DOHH2 (cell line): ENCODE data around the gene CNTD1.

ENCODE experiments used
- H3F3A ChIP-seq: fragments of 200-600 bp; sonication (generic), shearing (Covaris generic); 2 replicates; pipeline ENCODE4 v1.6.0; 2016; ENCODE audit warnings: antibody characterized with exemption, mild to moderate bottlenecking; ENCODE audit not compliant: control insufficient read depth, insufficient read depth
- H3K27ac ChIP-seq: fragments of 200-600 bp; sonication (generic); 2 replicates; pipeline ENCODE4 v1.5.1; 2014; ENCODE audit warnings: low read depth, mild to moderate bottlenecking, low read length, moderate library complexity
- H3K27me3 ChIP-seq: fragments of 200-600 bp; sonication (generic); 2 replicates; pipeline ENCODE4 v1.6.1; 2014; ENCODE audit warnings: mild to moderate bottlenecking, low read length, mixed read lengths; ENCODE audit not compliant: control insufficient read depth
- H3K36me3 ChIP-seq: fragments of 200-600 bp; sonication (generic); 2 replicates; pipeline ENCODE4 v1.6.1; 2014; ENCODE audit warnings: mild to moderate bottlenecking, low read length, moderate library complexity, mixed read lengths; ENCODE audit not compliant: control insufficient read depth
- H3K4me1 ChIP-seq: fragments of 200-600 bp; sonication (generic); 2 replicates; pipeline ENCODE4 v1.6.1; 2014; ENCODE audit warnings: mild to moderate bottlenecking, low read length, mixed read lengths; ENCODE audit not compliant: control insufficient read depth
- H3K4me2 ChIP-seq: fragments of 200-600 bp; sonication (generic); 2 replicates; pipeline ENCODE4 v1.6.0; 2014; ENCODE audit warnings: mild to moderate bottlenecking, low read length, moderate library complexity
- H3K4me3 ChIP-seq: fragments of 200-600 bp; sonication (generic); 2 replicates; pipeline ENCODE4 v1.5.1; 2014; ENCODE audit warnings: mild to moderate bottlenecking, low read length, mixed read lengths
- H3K79me2 ChIP-seq: fragments of 200-600 bp; sonication (generic); 2 replicates; pipeline ENCODE4 v1.6.1; 2014; ENCODE audit warnings: mild to moderate bottlenecking, low read length, mixed read lengths; ENCODE audit not compliant: control insufficient read depth
- H3K9me2 ChIP-seq: fragments of 200-600 bp; sonication (generic); replicated peaks from 2 replicates; pipeline ENCODE4 v1.6.1; 2014; ENCODE audit warnings: mild to moderate bottlenecking, low read length, mixed read lengths; ENCODE audit not compliant: control insufficient read depth
- H3K9me3 ChIP-seq: fragments of 200-600 bp; sonication (generic); 2 replicates; pipeline ENCODE4 v1.6.1; 2014; ENCODE audit warnings: antibody characterized with exemption, low read length, mixed read lengths; ENCODE audit not compliant: control insufficient read depth, insufficient read depth
- H4K20me1 ChIP-seq: fragments of 200-600 bp; sonication (generic); 2 replicates; pipeline ENCODE4 v1.6.0; 2014; ENCODE audit warnings: low read depth, mild to moderate bottlenecking, antibody characterized with exemption, low read length, moderate library complexity; ENCODE audit not compliant: control insufficient read depth, insufficient read depth
- EZH2phosphoT487 ChIP-seq: fragments of 200-600 bp; sonication (generic); IDR thresholded peaks from 2 replicates; pipeline ENCODE4 v1.6.1; 2017; ENCODE audit warnings: borderline replicate concordance, mild to moderate bottlenecking, antibody characterized with exemption, low read length, moderate library complexity, mixed read lengths
- TF ChIP-seq, protein P1 (sequence below): fragments of 200-600 bp; sonication (generic); IDR thresholded peaks from one replicate; pipeline ENCODE4 v1.5.1; 2014; ENCODE audit warnings: antibody characterized with exemption, mild to moderate bottlenecking, low read depth, low read length; ENCODE audit not compliant: poor library complexity, severe bottlenecking

CNTD1 gene

DNA sequence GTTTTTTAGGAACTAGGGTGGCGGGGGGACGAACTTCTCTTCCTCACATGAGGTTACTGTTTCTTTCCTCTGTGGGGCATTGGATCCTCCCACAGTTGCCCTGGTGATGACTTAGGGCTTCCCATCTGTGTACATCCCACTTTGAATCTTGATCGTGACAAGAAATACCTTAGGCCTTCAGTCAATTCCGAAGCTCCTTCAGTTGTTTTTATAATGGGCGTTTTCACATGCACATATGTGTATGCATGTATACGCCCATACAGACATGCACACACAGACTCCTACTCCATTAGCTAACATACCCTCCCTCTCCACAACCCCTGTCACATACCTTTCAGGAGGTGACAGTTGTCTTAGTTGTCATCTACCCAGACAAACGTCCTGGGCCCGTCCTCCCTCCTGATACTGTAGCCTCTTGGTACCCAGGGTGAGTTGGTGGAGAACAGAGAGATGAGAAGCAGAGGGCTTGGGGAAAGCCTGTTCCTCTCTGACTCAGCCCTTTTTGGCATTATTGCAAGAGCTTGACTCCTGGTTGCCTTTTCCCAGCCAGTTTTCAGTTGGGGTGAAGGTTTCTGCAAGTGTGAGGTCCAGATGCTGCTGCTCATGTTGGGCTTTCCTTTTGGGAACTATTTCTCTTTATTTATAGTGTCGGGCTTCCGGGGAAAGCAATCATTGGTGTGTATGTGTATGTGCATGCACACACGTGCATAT, 43.5 kb downstream of the CNTD1 start:
- no peaks in the 10 kb centered on the region for H3K4me1 ChIP-seq
- H3K9me3 ChIP-seq, result no peaks in the 10 kb centered on the region
- H3K79me2 ChIP-seq, result no peaks in the 10 kb centered on the region
- peaks cover 76% of the 10 kb centered on the region for H3K36me3 ChIP-seq
- peaks cover 4% of the 10 kb centered on the region; the same call in 1 of the 2 replicates for H4K20me1 ChIP-seq
- H3K9me2 ChIP-seq, result no peaks in the 10 kb centered on the region
- no peaks in the 10 kb centered on the region for H3K27me3 ChIP-seq
- no peak overlapping the region for H3K27ac ChIP-seq
- no peak overlapping the region for H3K4me2 ChIP-seq
- H3F3A ChIP-seq, result peaks cover 15% of the 10 kb centered on the region
- H3K4me3 ChIP-seq, result no peak overlapping the region
- TF ChIP-seq EZH2phosphoT487, result no peak
- TF ChIP-seq, protein P1, sequence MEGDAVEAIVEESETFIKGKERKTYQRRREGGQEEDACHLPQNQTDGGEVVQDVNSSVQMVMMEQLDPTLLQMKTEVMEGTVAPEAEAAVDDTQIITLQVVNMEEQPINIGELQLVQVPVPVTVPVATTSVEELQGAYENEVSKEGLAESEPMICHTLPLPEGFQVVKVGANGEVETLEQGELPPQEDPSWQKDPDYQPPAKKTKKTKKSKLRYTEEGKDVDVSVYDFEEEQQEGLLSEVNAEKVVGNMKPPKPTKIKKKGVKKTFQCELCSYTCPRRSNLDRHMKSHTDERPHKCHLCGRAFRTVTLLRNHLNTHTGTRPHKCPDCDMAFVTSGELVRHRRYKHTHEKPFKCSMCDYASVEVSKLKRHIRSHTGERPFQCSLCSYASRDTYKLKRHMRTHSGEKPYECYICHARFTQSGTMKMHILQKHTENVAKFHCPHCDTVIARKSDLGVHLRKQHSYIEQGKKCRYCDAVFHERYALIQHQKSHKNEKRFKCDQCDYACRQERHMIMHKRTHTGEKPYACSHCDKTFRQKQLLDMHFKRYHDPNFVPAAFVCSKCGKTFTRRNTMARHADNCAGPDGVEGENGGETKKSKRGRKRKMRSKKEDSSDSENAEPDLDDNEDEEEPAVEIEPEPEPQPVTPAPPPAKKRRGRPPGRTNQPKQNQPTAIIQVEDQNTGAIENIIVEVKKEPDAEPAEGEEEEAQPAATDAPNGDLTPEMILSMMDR, result no peak

DNA sequence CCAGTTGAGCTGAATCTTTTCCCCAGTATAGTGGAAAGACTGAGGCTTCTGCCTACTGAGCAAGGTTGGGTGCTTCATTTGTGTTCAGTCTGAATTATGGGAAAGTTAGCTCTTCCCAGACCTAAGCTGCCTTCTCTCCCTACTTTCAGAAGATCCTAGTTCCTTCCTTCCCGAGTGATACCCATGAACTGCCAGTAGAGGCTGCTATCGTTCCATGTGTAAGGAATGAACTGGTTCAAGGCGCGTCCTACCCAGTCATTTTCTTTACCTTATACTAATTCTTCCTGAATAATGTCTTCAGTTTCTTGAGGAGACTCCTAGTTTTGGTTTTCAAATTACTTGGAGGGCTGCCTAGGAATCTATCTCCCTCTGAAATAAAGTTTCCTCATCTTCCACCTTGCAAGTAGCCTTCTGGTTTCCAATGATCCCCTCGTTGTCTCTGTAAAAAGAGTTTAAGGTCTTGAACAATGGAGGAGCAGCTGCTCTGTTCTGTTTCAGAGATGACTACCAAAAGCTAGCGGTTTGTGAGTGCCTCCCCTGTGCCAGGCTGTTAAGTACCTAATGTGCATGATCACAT, 44.8 kb downstream of the CNTD1 start:
- no peaks in the 10 kb centered on the region for H3K79me2 ChIP-seq
- no peaks in the 10 kb centered on the region for H3K9me2 ChIP-seq
- H3K27ac ChIP-seq, result no peak overlapping the region
- peaks cover 4% of the 10 kb centered on the region; the same call in 1 of the 2 replicates for H4K20me1 ChIP-seq
- TF ChIP-seq EZH2phosphoT487, result no peak
- TF ChIP-seq, protein P1, result peak; percentile 66
- peaks cover 63% of the 10 kb centered on the region for H3K36me3 ChIP-seq
- H3K4me1 ChIP-seq, result no peaks in the 10 kb centered on the region
- H3K27me3 ChIP-seq, result no peaks in the 10 kb centered on the region
- H3K4me3 ChIP-seq, result no peak overlapping the region
- no peak overlapping the region for H3K4me2 ChIP-seq
- peaks cover 17% of the 10 kb centered on the region for H3F3A ChIP-seq
- H3K9me3 ChIP-seq, result no peaks in the 10 kb centered on the region

DNA sequence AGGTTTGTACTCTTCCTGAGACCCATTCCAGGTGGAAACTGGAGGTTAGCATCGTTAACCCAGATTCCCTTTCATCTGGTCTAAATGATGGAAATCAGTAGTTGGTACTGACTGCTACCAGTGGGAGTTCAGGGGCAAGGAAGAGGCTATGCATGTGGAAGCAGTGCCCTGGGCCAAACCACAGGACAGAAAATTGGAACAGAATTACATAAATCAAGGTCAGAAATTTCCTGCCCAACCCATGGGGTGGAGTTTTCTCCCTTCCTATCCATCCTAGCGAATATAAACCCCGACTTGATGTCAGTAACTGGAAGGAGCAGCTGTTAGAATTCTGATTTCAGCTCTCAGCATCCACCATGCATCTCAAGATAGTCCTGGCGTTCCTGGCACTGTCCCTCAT, 45.6 kb downstream of the CNTD1 start, which contains the start of gene AOC2:
Gene AOC2, plus strand, starts transcription at position 310 of the 400 bp plus-strand sequence. Its CDS starts 47 bp downstream, at position 357.
- Histone ChIP-seq H3K79me2 (no peaks in the 10 kb centered on the region), H3K4me2 (no peak within 1 kb of the TSS), H3K4me1 (no peaks in the 10 kb centered on the region), H3K4me3 (no peak within 1 kb of the TSS), H3K27me3 (no peaks in the 10 kb centered on the region), H3K27ac (no peak within 1 kb of the TSS), H3K9me2 (no peaks in the 10 kb centered on the region), H4K20me1 (peaks cover 4% of the 10 kb centered on the region; the same call in 1 of the 2 replicates), H3F3A (peaks cover 17% of the 10 kb centered on the region), H3K36me3 (peaks cover 55% of the 10 kb centered on the region), H3K9me3 (no peaks in the 10 kb centered on the region)
- TF ChIP-seq, protein P1, result no peak
- no peak for TF ChIP-seq EZH2phosphoT487
